Left lung (tissue), 10 donors: ENCODE data around the gene OPCML. TPM values are rescaled to one million over a fixed set of nuclear protein-coding genes. Genes with fewer than 3 reads are reported as not detected.

ENCODE experiments used
- ATAC-seq: fragments of 200-7000 bp; cut with Tn5 transposase; one replicate; pipeline ENCODE4 v1.9.1; 2020; ENCODE audit warnings: moderate library complexity
- DNase-seq, 4 donors: peaks; one replicate each; pipeline ENCODE4 v3.0.0-alpha.2; 2013 to 2020
- H3K27ac ChIP-seq, 2 donors: fragments of 200-600 bp; sonication (generic) in 1 of 2; one replicate each; pipeline versions ENCODE4 v1.5.0 to v1.8.0; 2020 to 2021
- H3K27me3 ChIP-seq, 2 donors: fragments of 200-600 bp; sonication (generic) in 1 of 2; one replicate each; pipeline versions ENCODE4 v1.5.0 to v1.8.0; 2020 to 2021
- H3K36me3 ChIP-seq, 2 donors: fragments of 200-600 bp; sonication (generic) in 1 of 2; one replicate each; pipeline versions ENCODE4 v1.5.0 to v1.8.0; 2020 to 2021
- H3K4me1 ChIP-seq, 2 donors: fragments of 200-600 bp; one replicate each; pipeline ENCODE4 v1.8.0; 2021
- H3K4me3 ChIP-seq, 2 donors: fragments of 200-600 bp; sonication (generic) in 1 of 2; one replicate each; pipeline versions ENCODE4 v1.5.0 to v1.8.0; 2020 to 2021; ENCODE audit warnings: mild to moderate bottlenecking in 1 of 2
- H3K9me3 ChIP-seq, 2 donors: fragments of 200-600 bp; sonication (generic) in 1 of 2; one replicate each; pipeline versions ENCODE4 v1.5.0 to v1.8.0; 2020 to 2021
- intact Hi-C, 2 donors: fragments of 100-400 bp; cut with DNase I; formaldehyde crosslinking; loops; one replicate each; pipeline versions ENCODE4 v1.11.2 to v1.14.2; 2022
- polyA plus RNA-seq, 6 donors: library from polyadenylated mRNA; unstranded; fragments of 120-200 nt; gene quantifications; one replicate each; pipeline ENCODE4 v1.2.1, GENCODE V29; 2013; ENCODE audit not compliant: insufficient read length in 6 of 6
- total RNA-seq, 2 donors: library from RNA; stranded (reverse); fragmentation: NEBNext Ultra II Directional; extraction: Animal tissue kit (Norgen Biotek cat#: 25700); gene quantifications; one replicate each; pipeline ENCODE4 v1.2.1, GENCODE V29; 2021
- TF ChIP-seq, protein P1 (sequence below), 2 donors: fragments of 200-600 bp; sonication (generic) in 1 of 2; IDR thresholded peaks; one replicate each; pipeline versions ENCODE4 v1.5.0 to v1.8.0; 2021; ENCODE audit warnings: antibody characterized with exemption in 2 of 2
- donor health status: DM: no; HTN: yes; CAD: no.
- donor health status: DM: no; HTN: no; CAD: no.

The OPCML gene
- total and polyA plus RNA-seq, 8 donors: 0.98 to 5.3 (median 1.9) TPM; not detected in 2

DNA sequence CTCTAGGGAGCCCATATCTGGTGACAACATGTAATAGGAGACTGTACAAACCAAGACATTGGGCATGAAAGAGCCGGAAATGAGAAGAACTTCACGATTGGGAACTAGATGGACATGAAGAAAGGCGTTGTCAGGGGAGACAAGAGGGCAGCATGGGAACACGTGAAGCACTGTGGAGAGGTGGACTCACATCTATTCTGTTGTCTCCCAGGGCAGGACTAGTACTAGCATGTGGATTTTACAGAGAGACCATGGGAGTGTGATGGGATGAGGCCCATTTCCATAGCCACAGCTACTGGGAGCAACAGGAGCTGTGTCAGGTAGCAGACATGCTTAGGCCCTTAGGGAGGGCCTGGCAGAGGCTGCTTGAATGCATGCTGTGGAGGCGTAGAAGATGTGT is 333.9 kb downstream of the OPCML start:
- Histone ChIP-seq H3K27ac (no peak overlapping the region), H3K36me3 (no peaks in the 10 kb centered on the region), H3K9me3 (no peaks in the 10 kb centered on the region), H3K4me1 (no peaks in the 10 kb centered on the region), H3K4me3 (no peak overlapping the region), H3K27me3 (peaks cover 0 to 10% of the 10 kb centered on the region in 2 donors)
- DNase-seq: no peak
- intact Hi-C loops: no loop called here
- TF ChIP-seq, protein P1, sequence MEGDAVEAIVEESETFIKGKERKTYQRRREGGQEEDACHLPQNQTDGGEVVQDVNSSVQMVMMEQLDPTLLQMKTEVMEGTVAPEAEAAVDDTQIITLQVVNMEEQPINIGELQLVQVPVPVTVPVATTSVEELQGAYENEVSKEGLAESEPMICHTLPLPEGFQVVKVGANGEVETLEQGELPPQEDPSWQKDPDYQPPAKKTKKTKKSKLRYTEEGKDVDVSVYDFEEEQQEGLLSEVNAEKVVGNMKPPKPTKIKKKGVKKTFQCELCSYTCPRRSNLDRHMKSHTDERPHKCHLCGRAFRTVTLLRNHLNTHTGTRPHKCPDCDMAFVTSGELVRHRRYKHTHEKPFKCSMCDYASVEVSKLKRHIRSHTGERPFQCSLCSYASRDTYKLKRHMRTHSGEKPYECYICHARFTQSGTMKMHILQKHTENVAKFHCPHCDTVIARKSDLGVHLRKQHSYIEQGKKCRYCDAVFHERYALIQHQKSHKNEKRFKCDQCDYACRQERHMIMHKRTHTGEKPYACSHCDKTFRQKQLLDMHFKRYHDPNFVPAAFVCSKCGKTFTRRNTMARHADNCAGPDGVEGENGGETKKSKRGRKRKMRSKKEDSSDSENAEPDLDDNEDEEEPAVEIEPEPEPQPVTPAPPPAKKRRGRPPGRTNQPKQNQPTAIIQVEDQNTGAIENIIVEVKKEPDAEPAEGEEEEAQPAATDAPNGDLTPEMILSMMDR (IDR thresholded peaks at IDR 0.05): no peak
- ATAC-seq: no peak

DNA sequence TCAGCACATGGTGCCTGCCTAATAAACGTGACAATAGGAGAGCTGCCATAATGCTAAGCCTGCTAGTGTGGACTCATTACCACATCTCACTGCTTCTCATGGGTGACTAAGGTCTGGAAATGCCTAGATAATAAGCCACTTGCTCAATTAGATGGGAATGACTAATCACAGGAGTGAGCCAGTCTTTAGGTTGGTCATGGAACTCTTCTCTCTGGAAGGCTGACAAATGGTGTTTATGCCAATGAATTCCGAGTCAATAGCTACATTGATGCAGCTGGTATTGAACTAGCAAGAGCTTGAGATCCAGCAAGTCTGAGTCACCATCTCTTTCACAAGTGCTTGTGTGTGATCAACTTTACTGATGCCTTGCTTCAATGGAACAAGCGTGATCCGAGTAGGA is 334.9 kb downstream of the OPCML start:
- no peaks in the 10 kb centered on the region for H3K9me3 ChIP-seq
- intact Hi-C loops: no loop called here
- H3K27me3 ChIP-seq: peaks cover 0 to 10% of the 10 kb centered on the region in 2 donors
- no peaks in the 10 kb centered on the region for H3K4me1 ChIP-seq
- TF ChIP-seq, protein P1 (IDR thresholded peaks at IDR 0.05): no peak
- no peak for ATAC-seq
- DNase-seq: no peak
- no peak overlapping the region for H3K27ac ChIP-seq
- H3K4me3 ChIP-seq: no peak overlapping the region
- H3K36me3 ChIP-seq: no peaks in the 10 kb centered on the region

GRCh38 chr11:133191931-133192330 is 340.4 kb downstream of the OPCML start:
- TF ChIP-seq, protein P1 (IDR thresholded peaks at IDR 0.05): no peak
- Histone ChIP-seq H3K9me3 (no peaks in the 10 kb centered on the region), H3K4me1 (no peaks in the 10 kb centered on the region), H3K27me3 (peaks cover 0 to 10% of the 10 kb centered on the region in 2 donors), H3K36me3 (no peaks in the 10 kb centered on the region), H3K27ac (no peak overlapping the region), H3K4me3 (no peak overlapping the region)
- ATAC-seq (no peak), DNase-seq (no peak)
- intact Hi-C loops: no loop called here

GRCh38 chr11:133181667-133182066 is 350.6 kb downstream of the OPCML start:
- intact Hi-C loops: no loop called here
- no peaks in the 10 kb centered on the region for H3K4me1 ChIP-seq
- H3K36me3 ChIP-seq: no peaks in the 10 kb centered on the region
- ATAC-seq: no peak
- no peaks in the 10 kb centered on the region for H3K9me3 ChIP-seq
- no peak overlapping the region for H3K4me3 ChIP-seq
- H3K27me3 ChIP-seq: peaks cover 0 to 9% of the 10 kb centered on the region in 2 donors
- no peak for DNase-seq
- no peak overlapping the region for H3K27ac ChIP-seq
- TF ChIP-seq, protein P1 (IDR thresholded peaks at IDR 0.05): no peak

GRCh38 chr11:133181066-133181465 is 351.2 kb downstream of the OPCML start:
- ATAC-seq: no peak
- Histone ChIP-seq H3K36me3 (no peaks in the 10 kb centered on the region), H3K27me3 (peaks cover 0 to 9% of the 10 kb centered on the region in 2 donors), H3K27ac (no peak overlapping the region), H3K4me3 (no peak overlapping the region), H3K4me1 (no peaks in the 10 kb centered on the region), H3K9me3 (no peaks in the 10 kb centered on the region)
- intact Hi-C loops: no loop called here
- TF ChIP-seq, protein P1 (IDR thresholded peaks at IDR 0.05): no peak
- peak in 1 of 4 donors; percentile 30 for DNase-seq
